Spinal cord (tissue), 10 donors: ENCODE data around the gene CENATAC. TPM values are rescaled to one million over a fixed set of nuclear protein-coding genes. Genes with fewer than 3 reads are reported as not detected.
A peak's percentile ranks its signal among the peaks of the same experiment; 100 is the strongest.
"Not testable (repeated sequence)": the region's sequence is repeated elsewhere in the genome, so short reads cannot be mapped to it uniquely, and the experiment has no call there.

ENCODE experiments used
- DNase-seq, 6 donors: peaks; one replicate each; pipeline versions ENCODE4 v3.0.0 to v3.0.0-alpha.2; 2013 to 2015; ENCODE audit warnings: low spot score in 6 of 6, low read depth in 4 of 6
- H3K27ac ChIP-seq: one replicate; pipeline ENCODE4 v1.5.1; 2013; ENCODE audit warnings: low read depth, low read length, control low read depth
- H3K27me3 ChIP-seq: one replicate; pipeline ENCODE4 v1.6.1; 2013; ENCODE audit warnings: low read length; ENCODE audit not compliant: control insufficient read depth, insufficient read depth
- H3K36me3 ChIP-seq: one replicate; pipeline ENCODE4 v1.6.1; 2013; ENCODE audit warnings: low read length; ENCODE audit not compliant: control insufficient read depth, insufficient read depth
- H3K4me1 ChIP-seq: one replicate; pipeline ENCODE4 v1.6.1; 2013; ENCODE audit warnings: low read length; ENCODE audit not compliant: control insufficient read depth, insufficient read depth
- H3K4me3 ChIP-seq: one replicate; pipeline ENCODE4 v1.5.1; 2013; ENCODE audit warnings: low read depth, low read length, control low read depth
- H3K9me3 ChIP-seq: one replicate; pipeline ENCODE4 v1.6.1; 2013; ENCODE audit warnings: low read length; ENCODE audit not compliant: control insufficient read depth, insufficient read depth
- WGBS: methylation state at CpG from one replicate; pipeline ENCODE4 v1.1.5; 2013; ENCODE audit warnings: missing lambda C conversion rate; ENCODE audit not compliant: insufficient coverage; 5-methylcytosine and 5-hydroxymethylcytosine counted together
- polyA plus RNA-seq, 2 donors: library from polyadenylated mRNA; unstranded; fragments of 120-200 nt; gene quantifications; one replicate each; pipeline ENCODE4 v1.2.1, GENCODE V29; 2013; ENCODE audit not compliant: insufficient read length in 2 of 2
- total RNA-seq, 2 donors: library from RNA; depleted of rRNA in 1 of 2; stranded (reverse); fragments of 120-200 nt in 1 of 2; fragments of >200 nt in 1 of 2; gene quantifications; one replicate each; pipeline versions ENCODE4 v1.2.3 to v1.2.4, GENCODE V29; 2013 to 2014
- donor health status: healthy.

Gene CENATAC
- total and polyA plus RNA-seq, 4 donors, result 25.6 to 66.9 (median 35.5) TPM

GRCh38 chr11:119014209-119014924 lies 16.4 kb downstream of the CENATAC start:
- 95% methylated on average over 11 of the region's 17 CpGs for WGBS

GRCh38 chr11:119015054-119015611 lies 17.2 kb downstream of the CENATAC start:
- no peaks in the 10 kb centered on the region for H3K27me3 ChIP-seq
- no peak overlapping the region for H3K27ac ChIP-seq
- peaks cover 59% of the 10 kb centered on the region for H3K36me3 ChIP-seq
- no peaks in the 10 kb centered on the region for H3K9me3 ChIP-seq
- 79% methylated on average over 6 of the region's 8 CpGs for WGBS
- H3K4me1 ChIP-seq, result peaks cover 19% of the 10 kb centered on the region
- no peak for DNase-seq
- H3K4me3 ChIP-seq, result no peak overlapping the region

More at GRCh38 chr11:119014209-119014924, 16.4 kb downstream of the CENATAC start:
- Histone ChIP-seq H3K27me3 (no peaks in the 10 kb centered on the region), H3K36me3 (peaks cover 66% of the 10 kb centered on the region), H3K27ac (no peak overlapping the region), H3K9me3 (no peaks in the 10 kb centered on the region), H3K4me1 (peaks cover 13% of the 10 kb centered on the region), H3K4me3 (no peak overlapping the region)
- no peak for DNase-seq

- no peak overlapping the region for H3K4me3 ChIP-seq
- no peak overlapping the region for H3K27ac ChIP-seq
Measured at GRCh38 chr11:119016216-119017009, 18.5 kb downstream of the CENATAC start.

DNA sequence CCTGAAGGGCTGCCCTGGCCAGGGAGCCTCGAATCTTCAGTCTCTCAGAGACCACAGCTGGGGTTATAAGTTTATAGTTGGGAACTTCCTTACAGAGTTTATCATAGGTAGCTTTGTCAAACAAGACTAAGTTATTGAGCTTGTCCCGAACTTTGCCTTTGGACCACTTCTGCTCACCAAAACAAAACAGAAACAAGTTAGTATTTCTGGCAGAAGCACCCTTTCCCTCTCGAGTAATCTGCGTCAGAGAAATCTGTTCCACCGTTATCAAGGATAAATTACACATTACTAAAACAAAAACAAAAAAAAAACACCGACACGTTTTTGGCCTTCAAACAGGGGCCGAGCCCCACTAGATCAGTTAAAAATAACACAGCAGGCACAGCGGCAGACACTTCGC lies 19.4 kb downstream of the CENATAC start:
- not testable (repeated sequence) for H3K9me3 ChIP-seq, H3K27me3 ChIP-seq, DNase-seq
- Histone ChIP-seq H3K36me3 (peaks cover 51% of the 10 kb centered on the region), H3K4me1 (peaks cover 26% of the 10 kb centered on the region), H3K27ac (peak overlapping the region; percentile 98), H3K4me3 (peak overlapping the region; percentile 96)
- 9% methylated on average over 8 of the region's 10 CpGs for WGBS

More at GRCh38 chr11:119016216-119017009, 18.5 kb downstream of the CENATAC start:
- no peaks in the 10 kb centered on the region for H3K9me3 ChIP-seq
- H3K4me1 ChIP-seq, result peaks cover 26% of the 10 kb centered on the region
- no peaks in the 10 kb centered on the region for H3K27me3 ChIP-seq
- peaks cover 53% of the 10 kb centered on the region for H3K36me3 ChIP-seq
- WGBS, result 85% methylated on average over 9 of the region's 14 CpGs
- no peak for DNase-seq

DNA sequence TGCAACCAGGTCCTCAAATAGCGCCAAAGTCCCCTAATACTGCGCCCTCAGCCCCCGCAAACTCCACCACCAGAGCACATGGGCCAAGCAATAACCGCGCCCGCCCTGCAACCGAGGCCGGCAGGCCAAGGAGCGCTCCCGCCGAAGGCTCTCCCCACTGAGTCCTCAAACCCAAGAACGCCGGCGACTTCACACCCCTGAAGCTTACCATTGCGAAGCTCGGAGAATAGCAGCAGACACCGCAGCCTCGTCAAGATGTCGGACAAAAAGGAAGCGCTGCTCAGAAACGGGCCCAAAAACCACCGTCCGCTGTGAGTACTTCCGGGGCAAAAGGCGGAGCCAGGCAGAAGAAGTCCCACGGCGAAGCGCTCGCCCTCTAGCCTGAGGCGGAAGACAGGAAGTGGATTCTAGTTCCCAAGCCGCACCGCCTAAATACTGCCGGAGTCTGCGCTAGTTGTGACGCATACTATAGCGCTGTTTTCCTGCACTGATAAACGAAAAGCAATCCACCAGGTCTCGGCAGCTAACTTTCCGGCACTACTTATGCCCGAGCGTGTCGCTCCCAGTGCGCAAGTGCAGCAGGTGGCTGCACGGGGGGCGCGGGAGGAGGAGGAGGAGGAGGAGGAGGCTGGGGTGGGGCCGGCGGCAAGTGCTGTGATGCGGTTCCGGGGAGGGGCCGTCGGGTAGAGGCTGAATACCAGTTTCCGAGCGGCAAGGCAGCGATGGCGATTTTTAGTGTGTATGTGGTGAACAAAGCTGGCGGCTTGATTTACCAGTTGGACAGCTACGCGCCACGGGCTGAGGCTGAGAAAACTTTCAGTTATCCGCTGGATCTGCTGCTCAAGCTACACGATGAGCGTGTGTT lies 20.4 kb downstream of the CENATAC start, which contains the start of the genes RPS25 and TRAPPC4:
RPS25 (minus strand) TSS at position 270 of the 865 bp plus-strand sequence; CDS start at position 211, 59 bp downstream.
TRAPPC4 (plus strand) TSS at position 693 of the 865 bp plus-strand sequence; CDS start at position 723, 30 bp downstream.
- H3K36me3 ChIP-seq, result peaks cover 51% of the 10 kb centered on the region
- no peaks in the 10 kb centered on the region for H3K9me3 ChIP-seq
- peak; percentile 93 to 99 (median 97) for DNase-seq
- H3K27me3 ChIP-seq, result no peaks in the 10 kb centered on the region
- WGBS, result under 1% methylated on average over 63 of the region's 63 CpGs
- peak within 1 kb of the TSS; percentile 96 for H3K4me3 ChIP-seq
- peak within 1 kb of the TSS; percentile 98 for H3K27ac ChIP-seq
- peaks cover 26% of the 10 kb centered on the region for H3K4me1 ChIP-seq

DNA sequence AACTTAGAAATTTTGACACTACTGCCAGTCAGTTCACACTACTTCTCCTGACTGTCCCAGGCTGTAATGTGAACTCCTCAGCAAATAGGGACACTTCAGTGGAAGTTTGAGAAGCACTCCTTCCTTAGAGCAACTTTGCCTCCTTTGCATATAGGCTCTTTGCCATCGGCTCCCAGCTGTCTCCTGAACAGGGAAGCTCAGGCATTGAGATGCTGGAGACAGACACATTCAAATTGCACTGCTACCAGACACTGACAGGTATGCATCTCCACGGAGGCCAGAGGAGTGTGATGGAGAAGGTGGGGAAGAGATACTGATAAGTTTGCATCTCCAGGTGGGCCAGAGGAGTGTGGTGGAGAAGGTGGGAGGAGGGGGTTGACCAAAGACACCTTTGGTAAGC lies 22.1 kb downstream of the CENATAC start:
- Histone ChIP-seq H3K4me3 (peak overlapping the region; percentile 1), H3K36me3 (peaks cover 47% of the 10 kb centered on the region), H3K27me3 (no peaks in the 10 kb centered on the region), H3K4me1 (peaks cover 26% of the 10 kb centered on the region), H3K27ac (no peak overlapping the region), H3K9me3 (no peaks in the 10 kb centered on the region)
- DNase-seq, result no peak
- WGBS, result 75% methylated on average over 2 of the region's 2 CpGs

- no peak for DNase-seq
- Histone ChIP-seq H3K27ac (no peak overlapping the region), H3K36me3 (peaks cover 50% of the 10 kb centered on the region), H3K27me3 (no peaks in the 10 kb centered on the region), H3K4me3 (no peak overlapping the region), H3K4me1 (peaks cover 23% of the 10 kb centered on the region), H3K9me3 (no peaks in the 10 kb centered on the region)
- WGBS, result 92% methylated on average over 3 of the region's 5 CpGs
Measured at GRCh38 chr11:119021631-119022030, 23.7 kb downstream of the CENATAC start.

- H3K36me3 ChIP-seq, result peaks cover 67% of the 10 kb centered on the region
- H3K27ac ChIP-seq, result no peak overlapping the region
- no peaks in the 10 kb centered on the region for H3K27me3 ChIP-seq
- DNase-seq, result no peak
- peaks cover 21% of the 10 kb centered on the region for H3K4me1 ChIP-seq
- no peak overlapping the region for H3K4me3 ChIP-seq
- H3K9me3 ChIP-seq, result no peaks in the 10 kb centered on the region
Measured at GRCh38 chr11:119023741-119024140, 25.8 kb downstream of the CENATAC start.
